Adrenal gland (tissue), 12 donors: ENCODE data around the gene CD2AP. TPM values are rescaled to one million over a fixed set of nuclear protein-coding genes. Genes with fewer than 3 reads are reported as not detected.

Source experiments
- DNase-seq, 7 donors: peaks; one replicate each; pipeline ENCODE4 v3.0.0-alpha.2; 2019 to 2020
- H3K27ac ChIP-seq, 5 donors: fragments of 200-600 bp; sonication (generic) in 4 of 5; 1 replicate in 3 of 5; 2 replicates in 2 of 5; pipeline versions ENCODE4 v1.5.1 to v1.8.0; 2016 to 2020; ENCODE audit warnings: mild to moderate bottlenecking in 1 of 5
- H3K27me3 ChIP-seq: fragments of 200-600 bp; 2 replicates; pipeline ENCODE4 v1.8.0; 2021
- H3K36me3 ChIP-seq, 2 donors: fragments of 200-600 bp; replicated peaks in 1 of 2; 1 replicate in 1 of 2; 2 replicates in 1 of 2; pipeline versions ENCODE4 v1.5.1 to v1.8.0; 2018 to 2022
- H3K4me1 ChIP-seq, 2 donors: fragments of 200-600 bp; replicated peaks in 1 of 2; 1 replicate in 1 of 2; 2 replicates in 1 of 2; pipeline versions ENCODE4 v1.5.1 to v1.8.0; 2018 to 2021
- H3K4me3 ChIP-seq, 4 donors: fragments of 200-600 bp; sonication (generic) in 3 of 4; one replicate each; pipeline ENCODE4 v1.5.1; 2016 to 2018
- H3K9me3 ChIP-seq, 3 donors: fragments of 200-600 bp; sonication (generic) in 1 of 3; replicated peaks in 1 of 3; 1 replicate in 2 of 3; 2 replicates in 1 of 3; pipeline versions ENCODE4 v1.5.1 to v1.8.0; 2016 to 2021
- POLR2A ChIP-seq, 2 donors: fragments of 450-650 bp; IDR thresholded peaks; one replicate each; pipeline ENCODE4 v1.6.1; 2017; ENCODE audit warnings: antibody characterized with exemption in 2 of 2, mild to moderate bottlenecking in 2 of 2, moderate library complexity in 1 of 2
- whole genome bisulfite sequencing, 4 donors: extraction: QIAGEN DNeasy Blood & Tissue Kit in 2 of 4; methylation state at CpG; one replicate each; pipeline versions ENCODE4 v1.1.5 to v1.1.7; 2013 to 2017; 5-methylcytosine and 5-hydroxymethylcytosine counted together
- intact Hi-C, 2 donors: fragments of 100-400 bp; cut with DNase I; formaldehyde crosslinking; loops; one replicate each; pipeline versions ENCODE4 v1.14.1 to v1.15.0; 2022 to 2023
- polyA plus RNA-seq, 3 donors: library from polyadenylated mRNA; stranded (reverse); fragments of 200-250 nt in 2 of 3; fragments of 350-450 nt in 1 of 3; fragmentation: Illumina TruSeq in 1 of 3; extraction: RNeasy Lipid Tissue Mini Kit (QIAGEN cat#74804) in 1 of 3; gene quantifications; one replicate each; pipeline ENCODE4 v1.2.3, GENCODE V29; 2013 to 2014
- total RNA-seq, 9 donors: library from RNA; depleted of rRNA in 4 of 9; stranded (reverse); fragments of >200 nt in 4 of 9; fragments of 120-200 nt in 1 of 9; fragmentation: NEBNext Ultra II Directional in 1 of 9; extraction: Animal tissue kit (Norgen Biotek cat#: 25700) in 1 of 9; gene quantifications; one replicate each; pipeline versions ENCODE4 v1.1.0 to v1.2.4, GENCODE V29; 2013 to 2023
- TF ChIP-seq, protein P1 (sequence below), 6 experiments: fragments of 450-650 bp in 4 of 6; fragments of 200-600 bp in 2 of 6; sonication (generic) in 1 of 6; IDR thresholded peaks; 1 replicate in 5 of 6; 2 replicates in 1 of 6; pipeline versions ENCODE4 v1.5.1 to v1.8.0; 2016 to 2021; ENCODE audit warnings: antibody characterized with exemption in 6 of 6, mild to moderate bottlenecking in 2 of 6, moderate library complexity in 1 of 6
- donor health status: healthy with polysubstance abuse.
- donor health status: Bipolar disorder and iron deficiency.
- donor health status: DM: yes; HTN: yes; CAD: no.
- donor health status: DM: no; HTN: no; CAD: no.
- donor health status: DM: no; HTN: no; CAD: no.
- donor health status: DM: yes; HTN: yes; CAD: no.

Gene CD2AP
- total and polyA plus RNA-seq, 12 donors = 5.3 to 29.6 (median 20.2) TPM

DNA sequence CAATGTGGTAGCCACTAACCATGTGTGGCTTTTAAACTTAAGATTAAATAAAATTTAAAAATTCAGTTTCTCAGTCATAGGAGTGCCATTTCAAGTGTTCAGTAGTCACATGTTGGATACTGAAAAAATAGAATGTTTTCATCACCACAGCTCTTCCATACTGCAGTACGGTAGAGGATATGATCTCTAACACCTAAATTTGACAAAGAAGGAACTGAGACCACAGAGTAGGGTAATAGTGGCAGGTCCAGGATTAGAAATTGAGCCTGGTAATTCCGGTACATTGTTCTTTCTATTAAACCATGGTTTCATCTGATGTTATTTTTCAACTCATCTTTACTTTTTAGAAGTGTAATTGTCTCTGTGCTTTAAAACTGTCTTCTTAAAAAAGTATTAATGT lies 104.0 kb downstream of the CD2AP start:
- TF ChIP-seq POLR2A (IDR thresholded peaks at IDR 0.05) = no peak
- TF ChIP-seq, protein P1, sequence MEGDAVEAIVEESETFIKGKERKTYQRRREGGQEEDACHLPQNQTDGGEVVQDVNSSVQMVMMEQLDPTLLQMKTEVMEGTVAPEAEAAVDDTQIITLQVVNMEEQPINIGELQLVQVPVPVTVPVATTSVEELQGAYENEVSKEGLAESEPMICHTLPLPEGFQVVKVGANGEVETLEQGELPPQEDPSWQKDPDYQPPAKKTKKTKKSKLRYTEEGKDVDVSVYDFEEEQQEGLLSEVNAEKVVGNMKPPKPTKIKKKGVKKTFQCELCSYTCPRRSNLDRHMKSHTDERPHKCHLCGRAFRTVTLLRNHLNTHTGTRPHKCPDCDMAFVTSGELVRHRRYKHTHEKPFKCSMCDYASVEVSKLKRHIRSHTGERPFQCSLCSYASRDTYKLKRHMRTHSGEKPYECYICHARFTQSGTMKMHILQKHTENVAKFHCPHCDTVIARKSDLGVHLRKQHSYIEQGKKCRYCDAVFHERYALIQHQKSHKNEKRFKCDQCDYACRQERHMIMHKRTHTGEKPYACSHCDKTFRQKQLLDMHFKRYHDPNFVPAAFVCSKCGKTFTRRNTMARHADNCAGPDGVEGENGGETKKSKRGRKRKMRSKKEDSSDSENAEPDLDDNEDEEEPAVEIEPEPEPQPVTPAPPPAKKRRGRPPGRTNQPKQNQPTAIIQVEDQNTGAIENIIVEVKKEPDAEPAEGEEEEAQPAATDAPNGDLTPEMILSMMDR (IDR thresholded peaks at IDR 0.05) = no peak
- 50 to 89% (median 73%) methylated on average over 2 of the region's 2 CpGs for WGBS, 4 donors
- Histone ChIP-seq H3K4me1 (no peaks in the 10 kb centered on the region), H3K36me3 (peaks cover 0 to 8% of the 10 kb centered on the region in 2 donors), H3K4me3 (no peak overlapping the region), H3K27ac (no peak overlapping the region), H3K27me3 (no peaks in the 10 kb centered on the region), H3K9me3 (peaks cover 0 to 7% (median 1%) of the 10 kb centered on the region in 3 donors)
- no peak for DNase-seq
- intact Hi-C loops = no loop called here

DNA sequence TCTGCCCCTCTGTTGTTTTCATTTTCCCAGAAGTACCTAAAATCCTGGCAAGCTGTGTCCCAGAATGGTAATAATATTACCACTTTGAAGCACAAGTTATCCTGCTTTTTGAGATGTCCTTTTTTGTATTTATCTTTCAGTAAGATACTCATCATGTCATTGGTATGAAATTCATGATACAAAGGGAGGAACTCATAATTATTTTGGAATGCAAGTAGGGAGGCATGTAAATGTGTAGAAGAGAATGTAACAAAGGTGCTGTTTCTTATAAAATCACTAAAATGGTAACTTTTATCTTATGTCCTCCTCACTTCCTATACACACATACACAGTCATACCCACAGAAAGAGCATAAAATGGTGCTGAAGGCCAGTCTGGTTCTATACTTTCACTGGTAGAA lies 109.9 kb downstream of the CD2AP start:
- H3K27me3 ChIP-seq = no peaks in the 10 kb centered on the region
- no peak overlapping the region for H3K27ac ChIP-seq
- no peak for TF ChIP-seq POLR2A (IDR thresholded peaks at IDR 0.05)
- intact Hi-C loops = no loop called here
- peaks cover 0 to 3% (median 0%) of the 10 kb centered on the region in 3 donors for H3K9me3 ChIP-seq
- no peak overlapping the region for H3K4me3 ChIP-seq
- H3K36me3 ChIP-seq = no peaks in the 10 kb centered on the region
- H3K4me1 ChIP-seq = no peaks in the 10 kb centered on the region
- no peak for DNase-seq

DNA sequence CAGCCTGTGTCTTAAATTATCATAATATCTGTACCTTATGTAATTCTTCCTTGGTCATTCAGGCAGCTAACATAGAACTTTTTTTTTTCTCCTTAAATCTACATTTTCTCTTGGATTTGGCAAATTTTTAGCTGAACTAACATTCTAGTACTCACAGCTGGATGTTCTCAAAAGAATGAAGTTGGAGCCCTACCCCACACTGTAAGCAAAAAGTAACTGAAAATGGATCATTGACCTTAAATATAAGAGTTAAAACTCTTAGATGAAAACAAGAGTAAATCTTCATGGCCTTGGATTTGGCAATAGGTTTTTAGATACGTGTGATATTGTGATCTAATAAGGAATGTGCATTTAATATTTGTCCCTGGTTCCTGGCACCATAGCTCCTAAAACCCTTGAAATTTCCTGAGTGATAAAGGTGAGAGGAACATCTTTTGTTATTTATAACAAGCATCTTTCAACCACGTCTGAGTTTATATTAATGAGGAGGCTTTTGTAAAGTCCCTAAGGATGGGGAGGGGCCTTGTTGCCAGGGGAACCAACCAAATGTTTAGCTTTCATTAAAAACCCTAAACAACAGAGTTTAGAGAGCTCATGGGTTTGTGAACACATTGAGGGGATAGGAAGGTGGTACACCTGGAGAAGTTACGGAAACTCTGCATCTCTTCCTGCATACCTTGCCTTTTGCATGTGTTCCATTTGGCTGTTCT lies 114.7 kb downstream of the CD2AP start:
- intact Hi-C loops = no loop called here
- TF ChIP-seq, protein P1 (IDR thresholded peaks at IDR 0.05) = no peak
- no peak for TF ChIP-seq POLR2A (IDR thresholded peaks at IDR 0.05)
- DNase-seq = no peak
- Histone ChIP-seq H3K4me1 (no peaks in the 10 kb centered on the region), H3K27me3 (no peaks in the 10 kb centered on the region), H3K27ac (no peak overlapping the region), H3K4me3 (no peak overlapping the region), H3K36me3 (peaks cover 0 to 15% of the 10 kb centered on the region in 2 donors), H3K9me3 (no peaks in the 10 kb centered on the region)
- 70 to 82% (median 73%) methylated on average over 3 of the region's 3 CpGs for WGBS, 4 donors

DNA sequence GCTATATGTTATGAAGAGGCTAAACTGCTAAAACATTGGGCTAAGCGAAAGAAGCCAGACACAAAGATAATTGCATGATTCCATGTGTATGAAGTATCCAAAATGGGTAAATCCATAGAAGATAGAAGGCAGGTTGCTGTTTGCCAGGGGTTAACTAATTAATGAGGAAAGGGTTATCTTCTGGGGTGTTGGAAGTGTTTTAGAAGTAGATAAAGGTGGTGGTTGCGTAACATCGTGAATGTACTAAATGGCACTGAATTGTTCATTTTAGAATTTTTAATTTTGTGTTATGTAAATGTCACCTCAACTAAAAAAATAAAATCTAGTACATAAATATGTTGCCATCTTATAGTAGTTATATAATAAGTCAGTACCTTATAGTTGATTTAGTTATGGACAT lies 116.4 kb downstream of the CD2AP start:
- 96 to 98% (median 97%) methylated on average over 3 of the region's 3 CpGs for WGBS, 4 donors
- Histone ChIP-seq H3K27ac (no peak overlapping the region), H3K4me1 (no peaks in the 10 kb centered on the region), H3K36me3 (peaks cover 0 to 15% of the 10 kb centered on the region in 2 donors), H3K4me3 (no peak overlapping the region), H3K27me3 (no peaks in the 10 kb centered on the region), H3K9me3 (no peaks in the 10 kb centered on the region)
- intact Hi-C loops = no loop called here
- no peak for DNase-seq
- TF ChIP-seq POLR2A (IDR thresholded peaks at IDR 0.05) = no peak
- TF ChIP-seq, protein P1 (IDR thresholded peaks at IDR 0.05) = no peak

DNA sequence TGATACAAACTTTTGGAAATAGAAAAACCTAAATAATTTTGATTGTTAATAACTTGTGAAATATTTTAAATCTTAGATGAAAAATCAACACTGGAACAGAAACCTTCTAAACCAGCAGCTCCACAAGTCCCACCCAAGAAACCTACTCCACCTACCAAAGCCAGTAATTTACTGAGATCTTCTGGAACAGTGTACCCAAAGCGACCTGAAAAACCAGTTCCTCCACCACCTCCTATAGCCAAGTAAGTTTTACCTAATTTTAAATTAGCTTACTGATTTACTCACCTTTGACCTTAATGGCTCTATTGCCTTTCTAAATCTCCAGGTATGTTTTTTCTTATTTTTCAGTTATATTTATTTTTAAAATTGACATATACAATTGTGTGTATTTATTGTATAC lies 118.2 kb downstream of the CD2AP start:
- H3K36me3 ChIP-seq = peaks cover 0 to 15% of the 10 kb centered on the region in 2 donors

More for the DNA sequence above, 118.2 kb downstream of the CD2AP start:
- Histone ChIP-seq H3K4me3 (no peak overlapping the region), H3K27me3 (no peaks in the 10 kb centered on the region), H3K9me3 (no peaks in the 10 kb centered on the region), H3K27ac (no peak overlapping the region), H3K4me1 (no peaks in the 10 kb centered on the region)
- 94 to 100% (median 99%) methylated on average over 1 of the region's 1 CpG for WGBS, 4 donors
- no peak for TF ChIP-seq POLR2A (IDR thresholded peaks at IDR 0.05)
- TF ChIP-seq, protein P1 (IDR thresholded peaks at IDR 0.05) = no peak
- no peak for DNase-seq
- intact Hi-C loops = no loop called here
